Left renal cortex interstitium (tissue), 4 donors: ENCODE measurements around the gene CDC45. TPM values are rescaled to one million over a fixed set of nuclear protein-coding genes. Genes with fewer than 3 reads are reported as not detected.

ENCODE experiments used
- DNase-seq, 4 donors: peaks; one replicate each; pipeline ENCODE4 v3.0.0-alpha.2; 2013; ENCODE audit warnings: low read depth in 4 of 4, low spot score in 2 of 4, missing footprints in 1 of 4
- polyA plus RNA-seq, 4 donors: library from polyadenylated mRNA; unstranded; fragments of 120-200 nt; gene quantifications; one replicate each; pipeline ENCODE4 v1.2.1, GENCODE V29; 2013; ENCODE audit not compliant: insufficient read length in 4 of 4

Gene CDC45
- polyA plus RNA-seq, 4 donors: 17.3 to 21.3 (median 19.7) TPM

DNA sequence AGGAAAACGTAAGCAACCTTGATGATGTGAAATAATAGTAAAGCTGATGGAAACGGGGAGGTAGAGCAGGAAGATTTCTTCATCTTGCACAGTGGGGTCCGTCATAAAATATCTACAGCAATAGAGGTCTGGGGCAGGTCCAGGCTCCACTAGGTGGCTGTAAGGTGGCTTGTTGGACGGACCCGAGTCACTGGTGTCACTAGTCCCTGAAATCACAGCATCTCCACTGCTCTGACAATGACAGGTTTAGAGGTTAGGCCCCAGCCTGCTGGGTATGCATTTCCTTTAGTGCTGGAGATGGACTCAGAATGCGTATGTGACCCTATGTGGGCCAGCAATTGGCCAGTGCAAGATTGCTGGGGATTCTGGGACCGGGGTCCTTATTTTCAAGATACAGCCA lies 69.7 kb downstream of the CDC45 start:
- DNase-seq: no peak

DNA sequence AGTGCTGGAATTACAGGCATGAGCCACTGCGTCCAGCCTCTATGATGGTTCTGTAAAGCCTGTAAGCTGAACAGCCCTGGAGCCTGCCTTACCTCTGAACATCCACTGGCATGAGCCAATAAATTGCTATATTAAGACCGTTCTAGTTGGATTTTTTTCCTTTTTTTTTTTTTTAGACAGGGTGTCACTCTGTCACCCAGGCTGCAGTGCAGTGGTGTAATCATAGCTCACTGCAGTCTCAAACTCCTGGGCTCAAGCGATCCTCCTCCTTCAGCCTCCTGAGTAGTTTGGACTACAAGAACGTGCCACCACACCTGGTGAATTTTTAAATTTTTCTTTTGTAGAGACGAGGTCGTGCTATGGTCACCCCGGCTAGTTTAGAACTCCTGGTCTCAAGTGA lies 70.7 kb downstream of the CDC45 start:
- no peak for DNase-seq

DNA sequence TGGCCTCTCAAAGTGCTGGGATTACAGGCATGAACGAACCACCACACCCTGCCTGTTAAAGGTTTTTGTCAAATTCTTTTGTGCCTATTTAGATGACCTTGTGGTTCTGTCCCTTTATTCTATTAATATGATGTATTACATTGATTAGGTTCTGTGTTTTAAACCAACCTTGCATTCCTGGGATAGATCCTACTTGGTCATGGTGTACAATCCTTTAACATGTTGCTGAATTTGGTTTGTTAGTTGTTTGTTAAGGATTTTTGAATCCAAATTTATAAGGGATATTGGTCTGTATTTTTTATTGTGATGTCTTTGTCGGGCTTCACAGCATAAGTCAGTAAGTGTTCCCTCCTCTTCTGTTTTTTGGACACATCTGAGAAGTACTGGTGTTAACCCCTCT lies 73.5 kb downstream of the CDC45 start:
- no peak for DNase-seq

DNA sequence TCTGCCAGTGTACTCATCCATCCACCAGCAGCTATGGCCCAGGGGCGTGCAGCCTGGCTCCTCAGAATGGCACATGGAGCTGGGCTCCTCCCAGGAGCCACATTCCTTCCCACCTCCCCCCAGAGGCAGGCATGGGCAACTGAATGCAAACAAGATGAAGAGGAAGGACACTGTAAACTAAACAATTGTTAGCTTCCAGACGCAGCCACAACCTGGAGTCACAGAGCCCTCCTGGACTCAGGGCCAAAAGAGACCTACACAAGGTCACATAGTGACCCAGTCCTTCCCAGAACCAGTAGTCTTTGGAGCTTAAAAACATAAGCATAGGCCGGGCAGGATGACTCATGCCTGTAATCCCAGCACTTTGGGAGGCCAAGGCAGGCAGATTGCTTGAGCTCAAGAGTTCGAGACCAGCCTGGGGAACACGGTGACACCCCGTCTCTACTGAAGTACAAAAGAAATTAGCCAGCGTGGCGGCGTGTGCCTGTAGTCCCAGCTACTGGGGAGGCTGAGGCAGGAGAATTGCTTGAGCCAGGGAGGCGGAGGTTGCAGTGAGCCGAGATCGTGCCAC lies 75.2 kb downstream of the CDC45 start:
- DNase-seq: no peak

DNA sequence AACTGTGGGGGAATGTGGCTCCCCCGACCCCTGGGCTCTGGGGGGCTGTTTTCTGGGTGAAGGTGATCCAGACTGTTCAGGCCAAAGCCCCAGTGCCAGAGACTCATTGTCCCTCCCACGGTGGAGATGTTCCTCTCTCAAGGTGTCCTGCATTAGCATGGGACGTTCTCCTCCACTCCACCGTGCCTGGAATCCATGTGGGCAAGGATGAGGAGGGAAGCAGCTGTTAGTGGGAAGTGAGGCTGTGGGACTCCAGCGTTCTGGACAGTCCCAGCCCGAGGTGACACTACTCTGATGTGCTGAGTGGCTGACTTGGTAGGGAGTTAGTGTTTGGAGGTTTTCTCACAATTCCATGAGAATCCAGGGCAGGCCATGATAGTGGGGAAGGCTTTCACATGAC lies 75.9 kb downstream of the CDC45 start:
- DNase-seq: no peak

DNA sequence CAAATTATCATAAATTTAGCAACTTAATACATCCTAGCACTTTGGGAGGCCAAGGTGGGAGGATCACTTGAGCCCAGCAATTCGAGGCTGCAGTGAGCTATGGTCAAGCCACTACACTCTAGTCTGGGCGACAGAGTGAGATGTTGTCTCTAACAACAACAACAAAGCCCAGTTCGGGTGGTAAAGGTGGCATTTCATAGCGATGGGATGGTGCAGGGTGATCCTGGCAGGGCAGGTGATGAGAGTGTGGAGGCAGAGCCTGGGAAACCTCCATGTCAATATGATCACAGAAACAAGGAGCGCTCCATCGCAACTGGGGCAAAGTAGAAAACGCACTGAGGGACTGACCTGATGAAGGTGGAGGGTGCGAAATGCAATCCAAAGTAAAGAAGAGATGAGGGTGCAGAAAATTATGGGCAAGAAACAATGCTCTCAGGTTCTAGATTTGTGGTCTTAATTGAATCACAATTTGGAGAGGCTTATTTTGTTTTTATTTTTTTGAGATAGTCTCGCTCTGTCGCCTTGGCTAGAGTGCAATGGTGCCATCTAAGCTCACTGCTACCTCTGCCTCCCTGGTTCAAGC lies 77.3 kb downstream of the CDC45 start:
- DNase-seq: no peak

DNA sequence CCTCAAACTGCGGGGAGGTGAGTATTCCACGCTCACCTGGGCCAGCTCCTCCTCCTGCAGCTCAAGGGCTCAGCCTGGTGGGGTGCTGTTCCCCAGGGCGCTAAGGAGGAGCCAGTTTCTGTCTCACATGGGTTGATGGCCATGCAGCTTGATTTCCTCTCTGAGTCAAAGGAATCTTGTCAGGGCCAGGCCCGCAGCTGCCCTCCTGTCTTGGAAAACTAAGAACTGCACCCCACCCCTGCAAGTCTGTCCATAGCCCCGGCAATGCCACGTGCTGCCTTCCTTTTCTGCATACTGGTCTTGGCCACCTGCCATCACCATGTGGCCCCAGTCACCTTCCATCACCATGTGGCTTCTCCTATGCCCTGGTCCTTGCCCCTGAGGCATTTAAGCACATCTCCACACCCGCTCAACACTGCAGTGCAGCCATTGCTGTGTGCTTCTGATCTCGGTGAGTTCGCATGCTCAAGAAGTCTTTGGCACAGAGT lies 79.6 kb downstream of the CDC45 start:
- DNase-seq: no peak

DNA sequence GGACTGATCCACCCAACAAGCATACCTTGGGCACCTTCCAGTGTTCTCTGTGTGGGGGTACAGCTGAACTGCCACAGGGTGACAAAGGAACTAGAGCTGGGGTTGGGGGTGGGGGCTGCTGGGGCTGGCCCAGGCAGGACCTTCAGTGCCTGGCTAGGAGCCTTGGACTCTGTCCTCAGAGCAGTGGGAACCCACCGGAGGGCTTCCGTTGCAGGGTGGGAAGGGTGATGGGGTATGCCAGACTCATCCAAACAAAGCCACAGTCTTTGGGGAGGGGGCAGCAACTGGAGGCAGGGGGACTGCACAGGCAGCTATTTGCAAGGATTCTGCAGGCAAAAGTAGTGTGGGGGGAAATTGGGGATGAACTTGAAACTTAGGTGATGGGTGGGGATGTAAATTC lies 80.2 kb downstream of the CDC45 start:
- no peak for DNase-seq

DNA sequence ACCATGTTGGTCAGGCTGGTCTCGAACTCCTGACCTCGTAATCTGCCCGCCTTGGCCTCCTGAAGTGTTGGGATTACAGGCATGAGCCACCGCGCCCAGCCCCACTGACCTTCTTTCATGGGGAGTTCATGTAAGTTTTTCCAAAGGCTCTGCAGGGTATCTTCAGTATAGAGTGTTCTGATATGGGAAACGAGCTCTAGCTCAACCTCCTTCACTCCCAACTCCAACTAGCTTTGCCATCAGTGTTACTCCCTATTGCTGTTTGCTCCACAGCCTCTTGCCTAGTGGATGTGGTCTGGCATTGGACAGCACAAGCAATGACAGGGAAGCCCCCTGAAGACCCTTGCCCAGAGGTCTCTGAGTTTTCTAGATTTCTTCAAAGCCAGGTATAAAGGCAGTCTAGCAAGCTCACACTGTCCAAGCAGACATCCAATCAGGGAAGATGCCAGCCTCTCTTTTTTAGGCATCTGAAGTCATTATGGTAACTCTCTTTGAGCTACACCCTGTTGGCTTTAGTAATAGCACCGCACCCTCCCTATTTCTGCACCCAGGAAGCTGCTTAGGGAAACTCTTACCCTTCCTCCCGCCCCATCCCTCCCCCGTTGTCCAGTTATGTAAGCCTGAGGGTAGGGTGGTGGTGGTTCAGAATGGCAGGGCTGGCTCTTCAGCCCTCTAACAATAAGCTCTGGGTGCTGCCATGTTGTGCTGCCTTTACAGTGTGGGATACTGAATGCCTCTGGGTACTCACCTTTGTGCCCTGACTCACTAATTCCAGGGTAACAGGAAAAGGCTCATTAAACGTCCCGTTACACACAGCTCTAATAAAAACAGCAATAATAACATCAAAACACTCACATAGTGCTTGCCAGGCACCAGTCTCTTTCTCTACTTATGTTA lies 85.9 kb downstream of the CDC45 start:
- DNase-seq: no peak

DNA sequence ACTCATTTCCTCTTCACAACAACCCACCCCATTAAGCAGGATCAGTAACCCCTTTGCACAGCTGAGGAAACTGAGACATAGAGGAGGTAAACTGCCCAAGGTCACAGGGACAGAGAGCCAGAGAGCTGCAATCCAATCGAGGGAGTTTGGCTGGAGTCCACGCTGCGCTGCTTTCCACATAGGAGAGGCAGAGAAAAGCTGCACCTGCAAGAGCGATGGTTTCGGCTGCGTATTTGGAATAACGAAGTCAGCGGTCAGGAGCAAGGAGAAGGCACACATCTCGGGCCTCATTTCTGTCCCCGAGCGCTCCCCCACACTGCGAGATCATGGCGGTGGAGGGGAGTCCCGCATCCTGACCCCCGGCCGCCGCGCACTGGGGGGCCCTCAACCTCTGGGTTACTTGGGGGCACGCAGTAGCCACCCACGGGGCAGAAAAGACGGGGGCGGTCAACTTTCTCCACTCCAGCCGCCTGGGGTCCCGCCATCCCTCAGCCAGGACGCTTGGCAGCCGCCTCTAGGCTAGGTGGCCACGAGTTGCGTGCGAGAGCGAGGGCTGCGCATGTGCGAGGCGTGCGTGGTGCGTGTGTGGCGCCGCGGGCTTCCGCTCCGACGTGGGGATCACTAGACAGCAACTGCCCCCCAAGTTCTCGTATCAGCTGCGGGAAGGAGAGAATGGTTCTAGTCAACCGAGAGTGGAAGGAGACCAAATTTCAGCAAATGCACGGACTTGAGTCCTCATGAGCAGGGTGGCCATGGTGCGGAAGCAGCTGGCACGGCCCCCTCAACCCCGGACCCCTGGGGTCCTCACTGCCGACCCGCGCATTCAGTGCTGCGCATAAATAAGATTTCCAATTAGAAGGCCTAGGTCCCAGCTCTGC lies 86.8 kb downstream of the CDC45 start:
- DNase-seq: peak in 1 of 4 donors; percentile 8

DNA sequence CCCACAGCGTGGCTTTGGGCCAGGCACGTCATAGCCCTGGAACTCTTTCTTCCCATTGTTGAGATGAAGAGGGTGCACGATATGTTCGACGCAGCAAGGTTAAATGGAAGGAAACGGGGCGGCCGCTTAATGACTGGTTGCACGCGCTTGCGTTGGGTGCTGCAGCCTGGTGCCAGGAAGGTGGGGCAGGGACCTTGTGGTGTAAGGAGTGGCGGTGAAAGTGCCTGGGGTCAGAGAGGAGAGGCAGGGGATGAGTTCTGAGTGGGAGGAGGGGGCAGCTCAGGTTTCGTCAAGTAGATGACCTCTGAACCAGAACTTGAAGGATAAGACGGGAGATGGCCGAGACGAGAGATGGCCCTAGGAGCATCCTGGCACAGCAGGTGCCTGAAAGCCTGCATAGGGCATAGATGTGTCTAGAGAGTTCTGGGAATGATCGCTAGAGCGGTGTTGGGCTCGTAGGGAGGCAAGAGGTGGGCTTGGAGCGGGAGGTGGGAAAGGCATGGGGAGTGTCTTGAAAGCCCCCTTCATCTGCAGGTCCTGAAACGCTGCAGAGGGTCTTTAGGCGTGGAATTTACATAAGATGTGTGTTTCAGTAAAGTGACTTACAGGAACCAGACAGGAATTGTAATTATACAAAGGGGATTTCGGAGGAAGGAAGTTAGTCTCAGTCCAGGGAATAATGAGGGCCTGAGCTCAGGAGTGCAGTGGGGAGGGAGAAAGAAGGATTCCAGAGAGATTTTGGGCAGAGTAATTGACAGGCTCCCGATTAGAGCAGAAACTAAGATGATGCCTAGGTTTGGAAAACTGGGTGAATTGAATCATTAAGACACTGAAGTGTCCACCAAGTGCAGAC lies 87.7 kb downstream of the CDC45 start:
- no peak for DNase-seq

DNA sequence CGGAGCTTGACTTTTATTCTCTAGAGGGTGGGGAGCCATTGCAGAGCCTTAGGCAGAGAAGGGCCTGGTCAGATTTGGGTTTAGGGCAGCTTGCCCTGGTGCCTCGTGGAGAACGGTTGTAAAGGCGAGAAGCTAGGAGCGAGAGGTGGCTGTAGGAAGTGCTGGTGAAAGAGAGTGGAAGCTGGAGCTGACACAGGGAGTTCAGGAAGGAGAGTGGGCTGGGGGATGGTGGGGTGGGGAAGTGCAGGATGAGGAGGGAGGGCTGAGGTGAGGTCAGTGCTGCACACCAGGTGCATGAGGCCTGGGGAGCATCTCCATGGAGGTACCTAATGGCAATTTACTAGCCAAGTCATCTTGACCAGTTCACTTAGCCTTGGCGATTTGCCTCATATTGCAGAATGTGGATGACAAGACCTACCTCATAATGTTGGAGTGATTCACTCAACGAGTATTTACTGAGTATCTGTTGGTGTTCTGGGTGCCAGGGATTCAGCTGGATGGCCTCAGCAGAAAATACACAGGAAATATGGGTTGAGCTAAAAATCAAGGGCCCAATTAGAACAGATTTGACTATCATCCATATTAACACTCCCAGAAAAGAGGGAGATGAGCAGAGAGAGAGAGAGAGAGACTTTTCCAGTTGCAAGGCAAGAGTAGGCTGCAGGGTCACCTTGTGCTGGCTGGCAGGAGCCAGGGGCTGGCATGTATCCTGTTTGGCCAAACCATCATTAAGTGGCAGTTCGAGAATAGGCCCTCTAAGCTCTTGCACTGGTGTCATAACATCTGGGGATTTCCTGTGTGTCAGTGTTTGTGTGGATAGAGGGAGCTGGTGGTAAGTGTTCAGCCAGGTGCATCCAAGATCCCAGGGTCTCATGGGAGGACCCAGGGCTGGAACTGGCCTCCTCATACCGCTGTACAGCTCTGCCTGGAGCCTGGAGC lies 88.9 kb downstream of the CDC45 start:
- no peak for DNase-seq

DNA sequence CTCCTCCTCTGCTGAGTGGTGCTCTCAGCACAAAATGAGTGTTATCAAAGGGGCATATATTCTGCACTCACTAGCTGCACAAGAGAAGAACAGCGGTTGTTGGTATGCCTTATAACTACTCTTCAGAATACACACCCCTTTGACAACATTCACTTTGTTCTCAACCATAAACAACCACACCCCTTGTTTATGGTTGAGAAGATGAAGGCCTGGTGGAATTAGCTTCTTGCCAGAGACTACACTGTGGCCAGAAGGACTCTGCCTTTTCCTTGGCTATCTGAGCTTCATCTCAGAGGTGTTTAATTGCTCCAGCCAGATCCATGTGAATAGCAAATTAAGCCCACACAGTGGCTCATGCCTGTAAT lies 89.5 kb downstream of the CDC45 start:
- DNase-seq: no peak

DNA sequence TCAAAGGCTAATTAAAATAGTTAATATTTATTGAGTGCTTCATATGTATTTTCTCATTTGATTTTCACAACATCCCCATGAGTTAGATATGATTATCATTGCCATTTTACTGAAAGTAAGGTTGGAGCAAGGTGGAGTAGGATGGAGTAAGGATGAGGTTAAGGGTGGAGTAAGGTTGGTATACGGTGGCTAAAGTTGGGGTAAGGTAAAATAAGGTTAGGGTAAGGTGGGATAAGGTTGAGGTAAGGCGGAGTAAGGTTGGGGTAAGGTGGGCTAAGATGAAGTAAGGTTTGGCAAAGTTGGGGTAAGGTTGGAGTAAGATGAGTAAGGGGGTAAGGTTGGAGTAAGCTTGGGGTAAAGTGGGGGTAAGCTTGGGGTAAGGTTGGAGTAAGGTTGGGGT lies 90.3 kb downstream of the CDC45 start:
- no peak for DNase-seq

Other genes with a start within 250 kb of the CDC45 start
- gene CLTCL1, start 188.2 kb upstream of the CDC45 start, polyA plus RNA-seq: 1 to 10 TPM; 3.3 to 7.5 (median 6.0) TPM
- 10 to 100 TPM; 31.1 to 36.2 (median 33.4) TPM for gene HIRA, start 48.2 kb upstream of the CDC45 start, polyA plus RNA-seq
- 10 to 100 TPM; 37.6 to 52.3 (median 46.0) TPM for gene MRPL40, start 47.4 kb upstream of the CDC45 start, polyA plus RNA-seq
- gene C22orf39, start 32.2 kb upstream of the CDC45 start, polyA plus RNA-seq: 10 to 100 TPM; 42.0 to 47.7 (median 45.6) TPM
- gene UFD1, start 727 bp upstream of the CDC45 start, polyA plus RNA-seq: 10 to 100 TPM; 58.2 to 67.9 (median 67.3) TPM
- 10 to 100 TPM; 20.4 to 51.8 (median 33.8) TPM for gene CLDN5, start 44.5 kb downstream of the CDC45 start, polyA plus RNA-seq
- 10 to 100 TPM; 32.5 to 38.3 (median 35.1) TPM for gene SEPTIN5, start 234.6 kb downstream of the CDC45 start, polyA plus RNA-seq
- 1 to 10 TPM; 3.0 to 6.5 (median 4.2) TPM for gene GP1BB, start 243.6 kb downstream of the CDC45 start, polyA plus RNA-seq